Lower leg skin (tissue), 3 donors: ENCODE data around the gene UNC13C.

Experiments
- CTCF ChIP-seq, 3 donors: fragments of 450-650 bp; IDR thresholded peaks; one replicate each; pipeline ENCODE4 v1.5.1; 2016; ENCODE audit warnings: antibody characterized with exemption in 3 of 3, mild to moderate bottlenecking in 3 of 3, moderate library complexity in 2 of 3
- POLR2A ChIP-seq, 2 donors: fragments of 450-650 bp; IDR thresholded peaks; one replicate each; pipeline ENCODE4 v1.6.1; 2016 to 2017; ENCODE audit warnings: antibody characterized with exemption in 2 of 2, mild to moderate bottlenecking in 1 of 2, moderate library complexity in 1 of 2

GRCh38 chr15:54620916-54621315 lies 642.7 kb downstream of the UNC13C start:
- no peak for TF ChIP-seq CTCF (IDR thresholded peaks at IDR 0.05)
- no peak for TF ChIP-seq POLR2A (IDR thresholded peaks at IDR 0.05)
